ENCODE results near the gene TMEM97. TPM values are rescaled to one million over a fixed set of nuclear protein-coding genes. Genes with fewer than 3 reads are reported as not detected.
A peak's percentile ranks its signal among the peaks of the same experiment; 100 is the strongest.
"Not testable (repeated sequence)": the region's sequence is repeated elsewhere in the genome, so short reads cannot be mapped to it uniquely, and the experiment has no call there.

The TMEM97 gene
- total and polyA plus RNA-seq, 4 experiments from 2014 or later, result 2.4 to 6.2 (median 4.1) TPM

DNA sequence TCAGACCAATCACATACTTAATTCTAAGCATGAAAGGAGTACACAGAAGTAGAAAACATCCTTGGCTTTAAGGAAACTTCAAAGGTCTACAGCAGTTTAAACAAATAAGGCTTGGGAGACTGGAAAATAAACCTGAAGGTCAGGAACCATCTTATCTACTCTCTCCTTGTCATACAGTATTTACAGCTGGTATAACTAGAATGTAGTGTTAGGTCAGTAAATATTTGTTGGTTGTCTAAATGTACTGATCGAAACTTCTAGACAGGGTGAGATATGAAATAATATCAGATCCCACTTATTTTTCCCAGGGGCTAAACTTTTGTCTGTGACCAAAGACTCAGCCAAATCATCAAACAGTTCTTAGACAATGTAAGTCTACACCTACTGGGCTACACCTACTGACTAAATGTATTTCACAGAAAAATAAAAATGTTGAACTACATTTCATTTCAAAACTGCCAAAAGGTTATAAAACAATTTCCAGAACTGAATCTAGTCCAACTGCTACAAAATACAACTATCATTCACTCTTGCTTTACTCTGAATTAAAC lies 27.1 kb upstream of the TMEM97 start:
- Mint-ChIP-seq H3K4me3 (no peak overlapping the region), H3K27ac (no peak overlapping the region), H3K9me3 (no peaks in the 10 kb centered on the region), H3K27me3 (peaks cover 4% of the 10 kb centered on the region in 2 donors), H3K36me3 (no peaks in the 10 kb centered on the region), H3K4me1 (no peaks in the 10 kb centered on the region)
- no peaks in the 10 kb centered on the region for H3K4me1 ChIP-seq (ENCODE audit: insufficient read depth, low read length)
- ChIA-PET POLR2A (ENCODE audit: partially characterized antibody) (no interaction called here), CTCF (ENCODE audit: partially characterized antibody) (interaction anchor here (1.5 to 2.4 kb wide), 2 partner anchors 36 to 41 kb away, joined by 3 to 5 read pairs; no protein-coding TSS in a partner anchor)
- no peaks in the 10 kb centered on the region for H3K36me3 ChIP-seq (ENCODE audit: insufficient read depth, low read length)
- intact Hi-C loops (cut with micrococcal nuclease), result no loop called here
- no peak for DNase-seq
- H3K9me3 ChIP-seq (ENCODE audit: control insufficient read depth in 1 of 2, low read length in 2 of 2), result no peaks in the 10 kb centered on the region
- H3K4me3 ChIP-seq (ENCODE audit: low read length in 2 of 2), result no peak overlapping the region
- H3K27ac ChIP-seq (ENCODE audit: low read depth, low read length), result no peak overlapping the region
- H3K27me3 ChIP-seq (ENCODE audit: insufficient read depth, low read length), result no peaks in the 10 kb centered on the region

DNA sequence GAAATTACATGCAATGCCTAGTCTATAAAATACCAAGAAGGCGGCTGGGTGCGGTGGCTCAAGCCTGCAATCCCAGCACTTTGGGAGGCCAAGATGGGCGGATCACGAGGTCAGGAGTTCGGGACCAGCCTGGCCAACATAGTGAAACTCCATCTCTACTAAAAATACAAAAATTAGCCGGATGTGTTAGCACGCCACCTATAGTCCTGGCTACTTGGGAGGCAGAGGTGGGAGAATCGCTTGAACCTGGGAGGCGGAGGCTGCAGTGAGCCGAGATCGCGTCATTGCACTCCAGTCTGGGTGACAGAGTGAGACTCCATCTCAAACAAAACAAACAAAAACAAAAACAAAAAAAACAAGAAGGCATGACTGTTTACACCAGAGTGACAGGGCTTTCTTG lies 26.1 kb upstream of the TMEM97 start:
- H3K4me1 ChIP-seq (ENCODE audit: insufficient read depth, low read length); H3K9me3 ChIP-seq (ENCODE audit: control insufficient read depth in 1 of 2, low read length in 2 of 2); H3K4me3 Mint-ChIP-seq; intact Hi-C loops (cut with micrococcal nuclease); DNase-seq; POLR2A ChIA-PET (ENCODE audit: partially characterized antibody); H3K4me3 ChIP-seq (ENCODE audit: low read length in 2 of 2); H3K36me3 ChIP-seq (ENCODE audit: insufficient read depth, low read length); H3K27me3 ChIP-seq (ENCODE audit: insufficient read depth, low read length); H3K27ac ChIP-seq (ENCODE audit: low read depth, low read length); H3K4me1 Mint-ChIP-seq; H3K9me3 Mint-ChIP-seq; H3K27ac Mint-ChIP-seq; H3K27me3 Mint-ChIP-seq; H3K36me3 Mint-ChIP-seq: not testable (repeated sequence)
- CTCF ChIA-PET (ENCODE audit: partially characterized antibody), result interaction anchor here (1.5 kb wide), 1 partner anchor 37 kb away, joined by 3 read pairs; no protein-coding TSS in a partner anchor

DNA sequence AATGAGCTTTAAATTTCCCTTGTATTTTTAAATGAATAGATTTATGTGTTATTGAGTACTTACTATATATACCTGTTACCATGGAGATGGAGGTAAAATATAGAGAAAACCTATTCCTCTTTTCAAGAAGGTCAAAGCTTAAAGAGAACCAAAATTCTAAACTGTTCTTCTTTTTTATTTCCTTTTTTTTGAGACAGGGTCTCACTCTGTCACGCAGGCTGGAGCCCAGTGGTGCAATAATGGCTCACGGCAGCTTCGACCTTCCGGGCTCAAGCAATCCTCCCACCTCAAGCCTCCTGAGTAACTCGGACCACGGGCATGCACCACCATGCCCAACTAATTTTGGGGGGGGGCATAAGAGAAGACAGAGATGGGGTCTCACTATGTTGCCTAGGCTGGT lies 25.0 kb upstream of the TMEM97 start:
- CTCF ChIA-PET (ENCODE audit: partially characterized antibody), result interaction anchor here (1.0 kb wide), 1 partner anchor 42 kb away, joined by 3 read pairs; no protein-coding TSS in a partner anchor
- H3K27me3 ChIP-seq (ENCODE audit: insufficient read depth, low read length), result no peaks in the 10 kb centered on the region
- no peak overlapping the region for H3K27ac ChIP-seq (ENCODE audit: low read depth, low read length)
- no peaks in the 10 kb centered on the region for H3K4me1 ChIP-seq (ENCODE audit: insufficient read depth, low read length)
- H3K4me1 Mint-ChIP-seq, result no peaks in the 10 kb centered on the region
- intact Hi-C loops (cut with micrococcal nuclease), result no loop called here
- no peaks in the 10 kb centered on the region for H3K36me3 Mint-ChIP-seq
- DNase-seq, result no peak
- no peak overlapping the region for H3K4me3 ChIP-seq (ENCODE audit: low read length in 2 of 2)
- no peak overlapping the region for H3K4me3 Mint-ChIP-seq
- POLR2A ChIA-PET (ENCODE audit: partially characterized antibody), result no interaction called here
- no peak overlapping the region for H3K27ac Mint-ChIP-seq
- no peaks in the 10 kb centered on the region for H3K9me3 Mint-ChIP-seq
- H3K9me3 ChIP-seq (ENCODE audit: control insufficient read depth in 1 of 2, low read length in 2 of 2), result no peaks in the 10 kb centered on the region
- no peaks in the 10 kb centered on the region for H3K36me3 ChIP-seq (ENCODE audit: insufficient read depth, low read length)
- H3K27me3 Mint-ChIP-seq, result peaks cover 4% of the 10 kb centered on the region in 2 donors

DNA sequence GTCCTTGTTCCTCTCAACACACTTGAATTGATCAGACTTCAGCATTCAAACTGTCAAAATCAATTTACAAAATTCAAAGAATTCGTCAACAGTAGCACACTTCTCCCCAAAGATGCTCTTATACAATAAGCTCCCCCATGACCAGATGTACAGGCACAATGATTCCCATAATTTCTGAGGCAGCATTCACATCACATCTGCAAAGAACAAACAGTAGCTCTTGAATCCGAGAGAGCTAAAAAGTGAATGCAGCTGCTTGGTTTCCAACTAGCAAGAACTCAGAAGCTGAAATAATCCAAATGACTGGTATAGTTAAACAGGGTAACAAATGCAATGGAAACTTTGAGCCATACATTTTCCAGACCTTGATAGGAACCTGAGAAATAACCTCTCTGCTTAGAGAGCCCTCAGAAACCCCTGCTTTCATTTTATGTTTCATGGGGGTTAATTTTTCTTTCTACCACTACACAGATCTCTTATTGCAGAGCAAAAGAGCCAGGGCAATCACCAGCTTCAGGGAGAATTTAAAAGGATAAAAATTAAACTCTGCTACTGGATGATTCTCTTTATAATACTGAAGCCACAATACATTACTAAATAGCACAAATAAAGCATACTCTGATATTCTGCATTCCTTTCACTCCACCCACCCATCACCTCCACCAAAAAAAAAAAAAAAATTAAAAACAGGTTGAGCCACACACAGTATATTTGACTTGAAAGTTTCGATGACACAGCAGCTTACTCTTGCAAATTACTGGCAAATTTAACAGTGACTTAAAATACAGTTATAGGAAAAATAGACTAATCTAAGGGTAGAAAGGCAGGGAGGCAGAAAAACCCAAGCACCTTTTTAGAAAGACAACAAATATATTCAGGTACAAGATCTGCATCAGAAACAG lies 23.1 kb upstream of the TMEM97 start:
- ChIA-PET POLR2A (ENCODE audit: partially characterized antibody) (interaction anchor here (0.6 kb wide), 1 partner anchor 24 kb away, joined by 3 read pairs; no protein-coding TSS in a partner anchor), CTCF (ENCODE audit: partially characterized antibody) (interaction anchor here (0.9 to 1.2 kb wide), 3 partner anchors 11 to 62 kb away, joined by 3 to 4 read pairs (median 3); no protein-coding TSS in a partner anchor)
- no peaks in the 10 kb centered on the region for H3K9me3 ChIP-seq (ENCODE audit: control insufficient read depth in 1 of 2, low read length in 2 of 2)
- H3K4me3 ChIP-seq (ENCODE audit: low read length in 2 of 2), result no peak overlapping the region
- no peak overlapping the region for H3K27ac ChIP-seq (ENCODE audit: low read depth, low read length)
- Mint-ChIP-seq H3K4me1 (no peaks in the 10 kb centered on the region), H3K9me3 (no peaks in the 10 kb centered on the region), H3K27me3 (peaks cover 4% of the 10 kb centered on the region in 2 donors), H3K4me3 (no peak overlapping the region), H3K36me3 (no peaks in the 10 kb centered on the region), H3K27ac (no peak overlapping the region)
- intact Hi-C loops (cut with micrococcal nuclease), result no loop called here
- no peaks in the 10 kb centered on the region for H3K36me3 ChIP-seq (ENCODE audit: insufficient read depth, low read length)
- no peaks in the 10 kb centered on the region for H3K27me3 ChIP-seq (ENCODE audit: insufficient read depth, low read length)
- no peak for DNase-seq
- no peaks in the 10 kb centered on the region for H3K4me1 ChIP-seq (ENCODE audit: insufficient read depth, low read length)

GRCh38 chr17:28298449-28298848 lies 20.6 kb upstream of the TMEM97 start:
- Histone ChIP-seq H3K9me3 (ENCODE audit: control insufficient read depth in 1 of 2, low read length in 2 of 2) (no peaks in the 10 kb centered on the region), H3K27ac (ENCODE audit: low read depth, low read length) (no peak overlapping the region), H3K4me3 (ENCODE audit: low read length in 2 of 2) (no peak overlapping the region), H3K27me3 (ENCODE audit: insufficient read depth, low read length) (no peaks in the 10 kb centered on the region), H3K36me3 (ENCODE audit: insufficient read depth, low read length) (no peaks in the 10 kb centered on the region), H3K4me1 (ENCODE audit: insufficient read depth, low read length) (no peaks in the 10 kb centered on the region)
- Mint-ChIP-seq H3K27me3 (peaks cover 4% of the 10 kb centered on the region in 2 donors), H3K27ac (no peak overlapping the region), H3K9me3 (no peaks in the 10 kb centered on the region), H3K36me3 (no peaks in the 10 kb centered on the region), H3K4me1 (no peaks in the 10 kb centered on the region), H3K4me3 (no peak overlapping the region)
- DNase-seq, result no peak
- ChIA-PET CTCF (ENCODE audit: partially characterized antibody) (interaction anchor here (1.1 to 1.3 kb wide), 3 partner anchors 17 to 493 kb away, joined by 3 read pairs; no protein-coding TSS in a partner anchor), POLR2A (ENCODE audit: partially characterized antibody) (no interaction called here)
- intact Hi-C loops (cut with micrococcal nuclease), result no loop called here

- no peak overlapping the region for H3K4me3 Mint-ChIP-seq
- no peaks in the 10 kb centered on the region for H3K27me3 ChIP-seq (ENCODE audit: insufficient read depth, low read length)
- H3K36me3 Mint-ChIP-seq, result no peaks in the 10 kb centered on the region
- no peaks in the 10 kb centered on the region for H3K36me3 ChIP-seq (ENCODE audit: insufficient read depth, low read length)
- intact Hi-C loops (cut with micrococcal nuclease), result no loop called here
- no peaks in the 10 kb centered on the region for H3K9me3 ChIP-seq (ENCODE audit: control insufficient read depth in 1 of 2, low read length in 2 of 2)
- no peaks in the 10 kb centered on the region for H3K4me1 Mint-ChIP-seq
- no peak overlapping the region for H3K4me3 ChIP-seq (ENCODE audit: low read length in 2 of 2)
- no peaks in the 10 kb centered on the region for H3K9me3 Mint-ChIP-seq
- no peak overlapping the region for H3K27ac ChIP-seq (ENCODE audit: low read depth, low read length)
- peaks cover 11 to 14% of the 10 kb centered on the region in 2 donors for H3K27me3 Mint-ChIP-seq
- no peaks in the 10 kb centered on the region for H3K4me1 ChIP-seq (ENCODE audit: insufficient read depth, low read length)
- H3K27ac Mint-ChIP-seq, result no peak overlapping the region
- no peak for DNase-seq
- POLR2A ChIA-PET (ENCODE audit: partially characterized antibody), result no interaction called here
- CTCF ChIA-PET (ENCODE audit: partially characterized antibody), result no interaction called here
Measured at GRCh38 chr17:28306954-28307401, 12.0 kb upstream of the TMEM97 start.

GRCh38 chr17:28313841-28314240 lies 5.2 kb upstream of the TMEM97 start:
- Histone ChIP-seq H3K27me3 (ENCODE audit: insufficient read depth, low read length) (no peaks in the 10 kb centered on the region), H3K4me1 (ENCODE audit: insufficient read depth, low read length) (peaks cover 8% of the 10 kb centered on the region), H3K9me3 (ENCODE audit: control insufficient read depth in 1 of 2, low read length in 2 of 2) (no peaks in the 10 kb centered on the region), H3K36me3 (ENCODE audit: insufficient read depth, low read length) (no peaks in the 10 kb centered on the region), H3K4me3 (ENCODE audit: low read length in 2 of 2) (no peak overlapping the region), H3K27ac (ENCODE audit: low read depth, low read length) (no peak overlapping the region)
- no peaks in the 10 kb centered on the region for H3K27me3 Mint-ChIP-seq
- DNase-seq, result no peak
- ChIA-PET CTCF (ENCODE audit: partially characterized antibody) (no interaction called here), POLR2A (ENCODE audit: partially characterized antibody) (no interaction called here)
- peak overlapping the region in 1 of 7 donors; percentile 50 for H3K27ac Mint-ChIP-seq
- no peaks in the 10 kb centered on the region for H3K36me3 Mint-ChIP-seq
- intact Hi-C loops (cut with micrococcal nuclease), result no loop called here
- no peaks in the 10 kb centered on the region for H3K9me3 Mint-ChIP-seq
- no peak overlapping the region for H3K4me3 Mint-ChIP-seq
- H3K4me1 Mint-ChIP-seq, result peaks cover 4 to 15% (median 9%) of the 10 kb centered on the region in 4 donors
